Liver (tissue), 9 donors: ENCODE measurements around the gene ZNF141. TPM values are rescaled to one million over a fixed set of nuclear protein-coding genes. Genes with fewer than 3 reads are reported as not detected.

Experiments used
- DNase-seq: peaks from one replicate; pipeline ENCODE4 v3.0.0-alpha.2; 2017; ENCODE audit warnings: low spot score
- H3K27ac ChIP-seq, 2 donors: one replicate each; pipeline ENCODE4 v1.7.0; 2013; ENCODE audit warnings: inconsistent platforms in 2 of 2, low read length in 2 of 2, control low read depth in 1 of 2, low read depth in 1 of 2, mild to moderate bottlenecking in 1 of 2
- H3K27me3 ChIP-seq, 4 donors: one replicate each; pipeline versions ENCODE4 v1.6.1 to v1.7.0; 2013; ENCODE audit warnings: low read length in 3 of 4, inconsistent platforms in 1 of 4, mild to moderate bottlenecking in 1 of 4, moderate library complexity in 1 of 4; ENCODE audit not compliant: control insufficient read depth in 4 of 4, insufficient read depth in 4 of 4
- H3K36me3 ChIP-seq, 4 donors: one replicate each; pipeline versions ENCODE4 v1.6.1 to v1.7.0; 2013; ENCODE audit warnings: low read length in 3 of 4, mild to moderate bottlenecking in 3 of 4, low read depth in 1 of 4, moderate library complexity in 1 of 4; ENCODE audit not compliant: control insufficient read depth in 4 of 4, insufficient read depth in 3 of 4
- H3K4me1 ChIP-seq, 4 donors: one replicate each; pipeline versions ENCODE4 v1.6.1 to v1.7.0; 2013; ENCODE audit warnings: low read length in 3 of 4, mild to moderate bottlenecking in 3 of 4, moderate library complexity in 1 of 4; ENCODE audit not compliant: control insufficient read depth in 4 of 4, insufficient read depth in 4 of 4
- H3K4me3 ChIP-seq, 3 donors: one replicate each; pipeline versions ENCODE4 v1.6.1 to v1.7.0; 2013; ENCODE audit warnings: low read length in 3 of 3, control low read depth in 1 of 3, low read depth in 1 of 3, mild to moderate bottlenecking in 1 of 3
- H3K9ac ChIP-seq, 2 donors: one replicate each; pipeline ENCODE4 v1.7.0; 2013; ENCODE audit warnings: low read length in 2 of 2, mild to moderate bottlenecking in 2 of 2, moderate library complexity in 2 of 2, control low read depth in 1 of 2, low read depth in 1 of 2
- H3K9me3 ChIP-seq, 4 donors: one replicate each; pipeline versions ENCODE4 v1.6.1 to v1.7.0; 2013; ENCODE audit warnings: low read length in 3 of 4; ENCODE audit not compliant: control insufficient read depth in 4 of 4
- EGR1 ChIP-seq, 2 donors: IDR thresholded peaks; 2 replicates each; pipeline ENCODE4 v1.6.1; 2016 to 2018; ENCODE audit warnings: antibody characterized with exemption in 2 of 2, low read depth in 2 of 2
- FOXA1 ChIP-seq: IDR thresholded peaks from 2 replicates; pipeline ENCODE4 v1.6.1; 2016; ENCODE audit warnings: antibody characterized with exemption
- FOXA2 ChIP-seq: IDR thresholded peaks from 2 replicates; pipeline ENCODE4 v1.6.1; 2016; ENCODE audit warnings: antibody characterized with exemption
- GABPA ChIP-seq, 2 donors: IDR thresholded peaks in 1 of 2; conservative IDR thresholded peaks in 1 of 2; 2 replicates each; pipeline ENCODE4 v1.6.1; 2016; ENCODE audit warnings: antibody characterized with exemption in 2 of 2, mild to moderate bottlenecking in 1 of 2, moderate library complexity in 1 of 2
- HNF4A ChIP-seq, 2 donors: conservative IDR thresholded peaks; 2 replicates each; pipeline ENCODE4 v1.6.1; 2016; ENCODE audit warnings: antibody characterized with exemption in 2 of 2, mild to moderate bottlenecking in 2 of 2
- HNF4G ChIP-seq: IDR thresholded peaks from 2 replicates; pipeline ENCODE4 v1.6.1; 2016; ENCODE audit warnings: antibody characterized with exemption
- JUND ChIP-seq, 2 donors: IDR thresholded peaks; 2 replicates each; pipeline ENCODE4 v1.6.1; 2016; ENCODE audit warnings: antibody characterized with exemption in 2 of 2
- NR2F2 ChIP-seq: IDR thresholded peaks from 2 replicates; pipeline ENCODE4 v1.6.1; 2016; ENCODE audit warnings: antibody characterized with exemption
- RAD21 ChIP-seq, 2 donors: IDR thresholded peaks; 2 replicates each; pipeline ENCODE4 v1.6.1; 2016; ENCODE audit warnings: antibody characterized with exemption in 2 of 2, mild to moderate bottlenecking in 2 of 2
- RXRA ChIP-seq, 2 donors: IDR thresholded peaks; 2 replicates each; pipeline ENCODE4 v1.6.1; 2017 to 2018; ENCODE audit warnings: antibody characterized with exemption in 2 of 2, mild to moderate bottlenecking in 1 of 2
- SP1 ChIP-seq: IDR thresholded peaks from 2 replicates; pipeline ENCODE4 v1.6.1; 2018; ENCODE audit warnings: antibody characterized with exemption, mild to moderate bottlenecking
- TAF1 ChIP-seq: conservative IDR thresholded peaks from 2 replicates; pipeline ENCODE4 v1.6.1; 2016; ENCODE audit warnings: antibody characterized with exemption, mild to moderate bottlenecking
- YY1 ChIP-seq: IDR thresholded peaks from 2 replicates; pipeline ENCODE4 v1.6.1; 2016; ENCODE audit warnings: antibody characterized with exemption, mild to moderate bottlenecking
- WGBS: extraction: QIAGEN DNeasy Blood & Tissue Kit; methylation state at CpG from one replicate; pipeline ENCODE4 v1.1.7; 2013; 5-methylcytosine and 5-hydroxymethylcytosine counted together
- polyA plus RNA-seq, 2 donors: library from polyadenylated mRNA; stranded (reverse) in 1 of 2; unstranded in 1 of 2; fragments of 200-250 nt in 1 of 2; fragments of >200 nt in 1 of 2; fragmentation: Nextera tagmentation in 1 of 2; extraction: Ambion mirVana in 1 of 2; gene quantifications; one replicate each; pipeline versions ENCODE4 v1.2.1 to v1.2.3, GENCODE V29; 2013 to 2015
- total RNA-seq, 2 donors: library from RNA; depleted of rRNA; stranded (reverse); fragments of >200 nt; gene quantifications; one replicate each; pipeline ENCODE4 v1.2.3, GENCODE V29; 2014
- TF ChIP-seq, protein P1 (sequence below): IDR thresholded peaks from 2 replicates; pipeline ENCODE4 v1.6.1; 2016; ENCODE audit warnings: antibody characterized with exemption
- TF ChIP-seq, protein P2 (sequence below): IDR thresholded peaks from 2 replicates; pipeline ENCODE4 v1.6.1; 2016; ENCODE audit warnings: antibody characterized with exemption
- TF ChIP-seq, protein P3 (sequence below): IDR thresholded peaks from 2 replicates; pipeline ENCODE4 v1.6.1; 2016; ENCODE audit warnings: antibody characterized with exemption
- TF ChIP-seq, protein P4 (sequence below): IDR thresholded peaks from 2 replicates; pipeline ENCODE4 v1.6.1; 2016; ENCODE audit warnings: antibody characterized with exemption, mild to moderate bottlenecking
- TF ChIP-seq, protein P5 (sequence below): fragments of 150-350 bp; IDR thresholded peaks from 2 replicates; pipeline ENCODE4 v1.5.1; 2017; ENCODE audit warnings: improper control_type of control experiment, low read depth, low read length; ENCODE audit not compliant: missing input control
- donor health status: healthy.
- donor health status: healthy.
- donor health status: healthy.
- donor health status: healthy.
- donor health status: healthy.

ZNF141 gene
- total and polyA plus RNA-seq, 4 donors: 2.1 to 15.4 (median 7.7) TPM

DNA sequence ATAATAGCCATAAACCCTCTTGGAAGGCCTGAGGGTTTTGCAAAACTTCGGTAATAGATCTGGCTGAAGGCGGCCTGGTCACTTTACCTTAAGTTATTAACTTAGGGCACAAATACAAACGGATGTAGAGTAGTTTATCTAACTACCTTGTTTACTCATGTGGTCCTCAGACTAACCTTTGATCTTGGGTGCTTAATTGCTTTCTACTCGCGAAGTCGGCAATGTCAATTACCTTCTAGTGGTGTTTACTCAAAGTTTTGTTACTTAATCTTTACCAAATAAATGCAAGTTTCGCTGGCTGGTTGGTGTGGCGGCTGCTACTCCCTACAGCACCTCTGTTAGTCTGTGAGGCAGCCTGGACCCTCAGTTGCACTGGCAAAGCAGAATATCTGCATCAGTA, 8.9 kb upstream of the ZNF141 start:
- Histone ChIP-seq H3K9ac (no peak overlapping the region), H3K27ac (no peak overlapping the region), H3K4me1 (no peaks in the 10 kb centered on the region), H3K4me3 (no peak overlapping the region), H3K27me3 (no peaks in the 10 kb centered on the region), H3K36me3 (peaks cover 0 to 3% (median 0%) of the 10 kb centered on the region in 4 donors), H3K9me3 (peaks cover 12 to 19% (median 18%) of the 10 kb centered on the region in 4 donors)
- WGBS: 49% methylated on average over 8 of the region's 8 CpGs
- DNase-seq: no peak
- TF ChIP-seq GABPA (IDR thresholded peaks at IDR 0.05 in 1 of 2, conservative IDR thresholded peaks at IDR 0.05 in 1 of 2): no peak

DNA sequence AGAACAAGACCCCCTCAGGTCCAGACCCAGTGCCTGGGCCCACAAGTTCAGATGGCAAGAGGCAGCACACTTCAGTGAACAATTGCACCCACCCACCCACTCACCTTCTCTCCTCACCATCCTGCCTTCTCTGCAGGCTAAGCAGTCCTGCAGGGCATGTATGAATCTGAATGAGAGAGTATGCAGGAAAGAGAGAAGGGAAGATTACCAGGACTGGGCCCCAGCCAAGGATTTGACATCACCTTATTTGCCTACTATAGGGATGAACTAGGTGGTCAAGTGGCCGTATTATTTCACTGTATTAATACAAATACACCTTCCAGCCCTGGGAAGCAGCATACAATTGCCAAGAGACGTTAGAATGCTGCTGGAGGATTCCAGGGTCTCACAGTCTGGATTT, 2.1 kb upstream of the ZNF141 start:
- Histone ChIP-seq H3K9me3 (peaks cover 10 to 16% (median 10%) of the 10 kb centered on the region in 4 donors), H3K36me3 (peaks cover 0 to 6% (median 3%) of the 10 kb centered on the region in 4 donors), H3K27ac (no peak overlapping the region), H3K4me1 (peaks cover 4 to 12% (median 8%) of the 10 kb centered on the region in 4 donors), H3K27me3 (no peaks in the 10 kb centered on the region), H3K4me3 (no peak overlapping the region), H3K9ac (no peak overlapping the region)
- WGBS: 91% methylated on average over 2 of the region's 2 CpGs
- TF ChIP-seq FOXA1 (no peak), RXRA (IDR thresholded peaks at IDR 0.05) (no peak), RAD21 (IDR thresholded peaks at IDR 0.05) (no peak), TAF1 (no peak), NR2F2 (no peak), SP1 (no peak), EGR1 (IDR thresholded peaks at IDR 0.05; ENCODE audit: low read depth in 2 of 2) (no peak), YY1 (no peak), FOXA2 (no peak), GABPA (IDR thresholded peaks at IDR 0.05 in 1 of 2, conservative IDR thresholded peaks at IDR 0.05 in 1 of 2) (no peak)
- TF ChIP-seq, protein P1, sequence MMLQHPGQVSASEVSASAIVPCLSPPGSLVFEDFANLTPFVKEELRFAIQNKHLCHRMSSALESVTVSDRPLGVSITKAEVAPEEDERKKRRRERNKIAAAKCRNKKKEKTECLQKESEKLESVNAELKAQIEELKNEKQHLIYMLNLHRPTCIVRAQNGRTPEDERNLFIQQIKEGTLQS: no peak
- DNase-seq: no peak

DNA sequence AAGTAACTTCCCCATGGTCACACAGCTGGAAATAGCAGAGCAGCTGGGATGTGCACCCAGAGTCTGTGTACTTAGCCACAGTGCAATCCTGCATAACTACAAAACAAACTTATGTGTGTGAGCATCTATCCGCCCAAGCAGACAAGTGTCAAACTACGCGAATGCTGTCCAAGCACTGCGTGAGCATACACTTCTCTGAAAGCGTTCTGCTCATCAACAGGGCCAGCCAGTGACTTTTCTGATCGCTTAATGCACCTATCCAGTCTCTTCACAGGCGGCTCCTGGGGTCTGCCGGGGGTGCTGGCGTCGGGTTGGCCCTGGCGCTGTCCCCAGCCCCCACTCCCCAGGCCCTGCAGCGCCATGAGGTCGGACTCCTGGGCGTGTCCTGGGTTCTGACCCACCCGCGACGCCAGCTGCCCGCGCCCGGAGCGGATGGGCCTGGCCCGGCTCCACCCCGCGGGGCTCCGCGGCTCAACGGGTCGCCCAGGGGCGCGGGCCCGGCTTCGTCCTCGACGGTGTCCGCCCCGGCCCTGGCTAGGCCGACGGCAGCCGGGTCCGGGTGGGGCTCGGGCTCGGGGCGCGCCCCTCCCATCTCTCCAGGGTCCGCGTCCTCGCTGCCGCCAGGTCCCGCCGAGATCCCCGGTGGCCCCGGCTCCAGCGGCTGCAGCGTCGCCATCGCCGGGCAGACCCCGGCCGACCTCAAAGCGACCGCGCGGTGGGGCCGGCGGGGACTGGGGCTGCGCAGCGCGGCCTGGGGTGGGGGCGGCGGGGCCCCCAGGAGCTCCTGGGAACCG, 1.3 kb upstream of the ZNF141 start:
- no peak for TF ChIP-seq JUND (IDR thresholded peaks at IDR 0.05)
- no peak for TF ChIP-seq HNF4G
- TF ChIP-seq SP1: no peak
- TF ChIP-seq, protein P2, sequence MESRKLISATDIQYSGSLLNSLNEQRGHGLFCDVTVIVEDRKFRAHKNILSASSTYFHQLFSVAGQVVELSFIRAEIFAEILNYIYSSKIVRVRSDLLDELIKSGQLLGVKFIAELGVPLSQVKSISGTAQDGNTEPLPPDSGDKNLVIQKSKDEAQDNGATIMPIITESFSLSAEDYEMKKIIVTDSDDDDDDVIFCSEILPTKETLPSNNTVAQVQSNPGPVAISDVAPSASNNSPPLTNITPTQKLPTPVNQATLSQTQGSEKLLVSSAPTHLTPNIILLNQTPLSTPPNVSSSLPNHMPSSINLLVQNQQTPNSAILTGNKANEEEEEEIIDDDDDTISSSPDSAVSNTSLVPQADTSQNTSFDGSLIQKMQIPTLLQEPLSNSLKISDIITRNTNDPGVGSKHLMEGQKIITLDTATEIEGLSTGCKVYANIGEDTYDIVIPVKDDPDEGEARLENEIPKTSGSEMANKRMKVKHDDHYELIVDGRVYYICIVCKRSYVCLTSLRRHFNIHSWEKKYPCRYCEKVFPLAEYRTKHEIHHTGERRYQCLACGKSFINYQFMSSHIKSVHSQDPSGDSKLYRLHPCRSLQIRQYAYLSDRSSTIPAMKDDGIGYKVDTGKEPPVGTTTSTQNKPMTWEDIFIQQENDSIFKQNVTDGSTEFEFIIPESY: no peak
- TF ChIP-seq, protein P3, sequence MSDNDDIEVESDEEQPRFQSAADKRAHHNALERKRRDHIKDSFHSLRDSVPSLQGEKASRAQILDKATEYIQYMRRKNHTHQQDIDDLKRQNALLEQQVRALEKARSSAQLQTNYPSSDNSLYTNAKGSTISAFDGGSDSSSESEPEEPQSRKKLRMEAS: no peak
- no peak for TF ChIP-seq YY1
- no peak for TF ChIP-seq RAD21 (IDR thresholded peaks at IDR 0.05)
- no peak for TF ChIP-seq GABPA (IDR thresholded peaks at IDR 0.05 in 1 of 2, conservative IDR thresholded peaks at IDR 0.05 in 1 of 2)
- no peak for TF ChIP-seq HNF4A (conservative IDR thresholded peaks at IDR 0.05)
- no peak for TF ChIP-seq EGR1 (IDR thresholded peaks at IDR 0.05; ENCODE audit: low read depth in 2 of 2)
- TF ChIP-seq TAF1: no peak
- TF ChIP-seq NR2F2: no peak
- TF ChIP-seq, protein P1: no peak
- TF ChIP-seq, protein P4, sequence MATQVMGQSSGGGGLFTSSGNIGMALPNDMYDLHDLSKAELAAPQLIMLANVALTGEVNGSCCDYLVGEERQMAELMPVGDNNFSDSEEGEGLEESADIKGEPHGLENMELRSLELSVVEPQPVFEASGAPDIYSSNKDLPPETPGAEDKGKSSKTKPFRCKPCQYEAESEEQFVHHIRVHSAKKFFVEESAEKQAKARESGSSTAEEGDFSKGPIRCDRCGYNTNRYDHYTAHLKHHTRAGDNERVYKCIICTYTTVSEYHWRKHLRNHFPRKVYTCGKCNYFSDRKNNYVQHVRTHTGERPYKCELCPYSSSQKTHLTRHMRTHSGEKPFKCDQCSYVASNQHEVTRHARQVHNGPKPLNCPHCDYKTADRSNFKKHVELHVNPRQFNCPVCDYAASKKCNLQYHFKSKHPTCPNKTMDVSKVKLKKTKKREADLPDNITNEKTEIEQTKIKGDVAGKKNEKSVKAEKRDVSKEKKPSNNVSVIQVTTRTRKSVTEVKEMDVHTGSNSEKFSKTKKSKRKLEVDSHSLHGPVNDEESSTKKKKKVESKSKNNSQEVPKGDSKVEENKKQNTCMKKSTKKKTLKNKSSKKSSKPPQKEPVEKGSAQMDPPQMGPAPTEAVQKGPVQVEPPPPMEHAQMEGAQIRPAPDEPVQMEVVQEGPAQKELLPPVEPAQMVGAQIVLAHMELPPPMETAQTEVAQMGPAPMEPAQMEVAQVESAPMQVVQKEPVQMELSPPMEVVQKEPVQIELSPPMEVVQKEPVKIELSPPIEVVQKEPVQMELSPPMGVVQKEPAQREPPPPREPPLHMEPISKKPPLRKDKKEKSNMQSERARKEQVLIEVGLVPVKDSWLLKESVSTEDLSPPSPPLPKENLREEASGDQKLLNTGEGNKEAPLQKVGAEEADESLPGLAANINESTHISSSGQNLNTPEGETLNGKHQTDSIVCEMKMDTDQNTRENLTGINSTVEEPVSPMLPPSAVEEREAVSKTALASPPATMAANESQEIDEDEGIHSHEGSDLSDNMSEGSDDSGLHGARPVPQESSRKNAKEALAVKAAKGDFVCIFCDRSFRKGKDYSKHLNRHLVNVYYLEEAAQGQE: no peak
- TF ChIP-seq, protein P5, sequence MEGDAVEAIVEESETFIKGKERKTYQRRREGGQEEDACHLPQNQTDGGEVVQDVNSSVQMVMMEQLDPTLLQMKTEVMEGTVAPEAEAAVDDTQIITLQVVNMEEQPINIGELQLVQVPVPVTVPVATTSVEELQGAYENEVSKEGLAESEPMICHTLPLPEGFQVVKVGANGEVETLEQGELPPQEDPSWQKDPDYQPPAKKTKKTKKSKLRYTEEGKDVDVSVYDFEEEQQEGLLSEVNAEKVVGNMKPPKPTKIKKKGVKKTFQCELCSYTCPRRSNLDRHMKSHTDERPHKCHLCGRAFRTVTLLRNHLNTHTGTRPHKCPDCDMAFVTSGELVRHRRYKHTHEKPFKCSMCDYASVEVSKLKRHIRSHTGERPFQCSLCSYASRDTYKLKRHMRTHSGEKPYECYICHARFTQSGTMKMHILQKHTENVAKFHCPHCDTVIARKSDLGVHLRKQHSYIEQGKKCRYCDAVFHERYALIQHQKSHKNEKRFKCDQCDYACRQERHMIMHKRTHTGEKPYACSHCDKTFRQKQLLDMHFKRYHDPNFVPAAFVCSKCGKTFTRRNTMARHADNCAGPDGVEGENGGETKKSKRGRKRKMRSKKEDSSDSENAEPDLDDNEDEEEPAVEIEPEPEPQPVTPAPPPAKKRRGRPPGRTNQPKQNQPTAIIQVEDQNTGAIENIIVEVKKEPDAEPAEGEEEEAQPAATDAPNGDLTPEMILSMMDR: no peak
- no peak for TF ChIP-seq FOXA1
- TF ChIP-seq RXRA (IDR thresholded peaks at IDR 0.05): no peak
- no peak for TF ChIP-seq FOXA2
- peaks cover 4 to 12% (median 8%) of the 10 kb centered on the region in 4 donors for H3K4me1 ChIP-seq
- DNase-seq: peak; percentile 49
- H3K27ac ChIP-seq: peak overlapping the region; percentile 81 to 97
- H3K9ac ChIP-seq: peak overlapping the region in 1 of 2 donors; percentile 86
- peak overlapping the region; percentile 74 to 95 (median 77) for H3K4me3 ChIP-seq
- peaks cover 0 to 6% (median 3%) of the 10 kb centered on the region in 4 donors for H3K36me3 ChIP-seq
- 13% methylated on average over 71 of the region's 71 CpGs for WGBS
- H3K9me3 ChIP-seq: peaks cover 10 to 18% (median 12%) of the 10 kb centered on the region in 4 donors
- no peaks in the 10 kb centered on the region for H3K27me3 ChIP-seq
